T47D (cell line): ENCODE measurements around the gene GIGYF1.
A peak's percentile ranks its signal among the peaks of the same experiment; 100 is the strongest.
"Not testable (repeated sequence)": the region's sequence is repeated elsewhere in the genome, so short reads cannot be mapped to it uniquely, and the experiment has no call there.

Source experiments
- DNase-seq, 2 experiments: peaks; one replicate each; pipeline versions ENCODE4 v3.0.0 to v3.0.0-alpha.2; 2011 to 2012; ENCODE audit warnings: low read depth in 1 of 2, low spot score in 1 of 2
- JUND ChIP-seq: IDR thresholded peaks from 2 replicates; pipeline ENCODE4 v1.6.1; 2012; ENCODE audit warnings: low read depth
- in situ Hi-C: cut with HindIII; loops from 2 replicates; pipeline ENCODE4 v1.10.0; 2016; ENCODE audit warnings: low sequenced_read_pairs, low pct_unique_long_range_greater_than_20kb

GIGYF1 gene

DNA sequence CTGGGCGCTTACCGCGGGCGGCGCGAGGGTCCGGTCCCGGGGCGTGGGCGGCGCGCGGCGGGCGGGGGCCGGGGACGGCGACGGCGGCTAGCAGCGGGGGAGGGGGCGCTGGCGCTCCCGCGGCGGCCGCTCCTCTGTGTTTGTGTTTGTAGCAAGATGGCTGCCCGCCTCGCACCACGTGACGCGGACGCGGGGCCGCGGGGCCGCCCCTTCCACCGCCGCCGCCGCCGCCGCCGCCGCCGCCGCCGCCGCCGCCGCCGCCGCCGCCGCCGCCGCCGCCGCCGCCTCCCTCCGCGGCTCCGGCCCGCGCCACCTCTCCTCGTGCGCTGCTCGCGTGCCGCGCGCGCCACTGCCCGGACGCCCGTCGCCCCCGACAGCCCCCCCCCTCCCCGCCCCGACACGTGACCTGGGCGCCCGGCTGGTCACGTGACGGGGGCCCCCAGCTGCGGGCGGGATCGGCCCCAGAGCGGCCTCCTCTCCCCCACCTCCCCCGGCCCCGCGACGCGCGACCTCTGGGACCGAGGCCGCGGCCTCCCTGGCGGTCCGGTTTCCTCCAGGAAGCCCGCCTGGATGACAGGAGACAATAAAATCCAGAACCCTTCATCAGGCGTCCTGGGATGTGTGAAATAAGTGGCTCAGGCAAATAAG, at the start of gene GIGYF1:
GIGYF1 (minus strand) TSS at position 153 of the 648 bp plus-strand sequence. CDS start 6,012 bp downstream, outside the sequence.
- in situ Hi-C loops, result no loop called here
- TF ChIP-seq JUND, result no peak
- DNase-seq, result peak; percentile 61 to 81

DNA sequence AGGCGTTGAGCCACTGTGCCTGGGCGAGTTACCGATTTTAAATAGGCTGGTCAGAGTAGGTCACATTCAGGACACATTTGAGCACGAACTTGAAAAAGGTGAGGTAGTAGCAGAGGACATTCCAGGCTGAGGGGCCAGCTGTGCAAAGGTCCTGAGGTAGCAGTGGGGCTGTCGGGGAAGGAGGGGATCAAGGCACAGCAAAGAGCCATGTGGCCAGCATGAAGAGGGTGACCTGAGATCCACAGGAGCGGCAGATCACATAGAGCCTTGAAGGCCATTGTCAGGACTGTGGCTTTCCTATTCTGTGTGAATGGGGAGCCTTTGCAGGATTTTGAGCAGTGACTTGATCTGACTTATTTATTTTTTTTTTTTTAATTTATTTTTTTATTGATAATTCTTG, 45.9 kb upstream of the GIGYF1 start:
- in situ Hi-C loops, result no loop called here
- no peak for DNase-seq
- TF ChIP-seq JUND, result no peak

DNA sequence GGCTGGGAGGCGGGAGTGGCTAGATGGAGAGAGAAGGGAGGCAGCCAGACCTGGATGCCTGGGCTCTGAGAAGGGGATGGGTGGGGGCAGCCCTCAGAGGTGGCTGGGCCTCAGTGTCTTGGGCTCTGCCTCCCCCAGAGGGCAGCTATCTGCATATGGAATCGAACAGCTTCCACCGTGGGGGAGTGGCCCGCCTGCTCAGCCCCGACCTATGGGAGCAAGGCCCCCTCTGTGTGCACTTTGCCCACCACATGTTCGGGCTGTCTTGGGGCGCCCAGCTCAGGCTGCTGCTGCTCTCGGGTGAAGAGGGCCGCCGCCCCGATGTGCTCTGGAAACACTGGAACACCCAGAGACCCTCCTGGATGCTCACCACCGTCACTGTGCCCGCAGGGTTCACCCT, 42.6 kb upstream of the GIGYF1 start:
- in situ Hi-C loops, result no loop called here
- DNase-seq, result no peak
- TF ChIP-seq JUND, result no peak

DNA sequence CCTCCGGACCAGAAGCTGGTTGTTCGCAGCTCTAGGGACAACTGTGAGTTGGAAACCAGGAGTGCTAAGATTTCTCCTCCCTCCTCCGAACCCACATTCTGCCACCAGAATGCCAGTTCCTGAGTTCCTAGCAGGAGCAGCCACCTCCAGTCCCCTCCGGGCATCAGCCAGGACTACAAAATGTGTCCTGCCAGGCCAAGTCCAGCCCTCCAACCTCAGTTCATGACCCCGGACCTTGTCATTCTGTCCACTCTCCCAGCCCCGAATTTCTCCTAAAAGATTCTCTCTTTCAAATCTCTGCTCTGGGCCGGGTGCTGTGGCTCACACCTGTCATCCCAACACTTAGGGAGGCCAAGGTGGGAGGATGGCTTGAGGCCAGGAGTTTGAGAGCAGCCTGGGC, 41.7 kb upstream of the GIGYF1 start:
- no peak for DNase-seq
- no peak for TF ChIP-seq JUND
- in situ Hi-C loops, result no loop called here

GRCh38 chr7:100731937-100732636, 38.0 kb upstream of the GIGYF1 start:
- in situ Hi-C loops, result no loop called here
- no peak for DNase-seq

GRCh38 chr7:100730136-100730800, 36.2 kb upstream of the GIGYF1 start:
- no peak for TF ChIP-seq JUND
- in situ Hi-C loops, result no loop called here
- DNase-seq, result no peak

More at GRCh38 chr7:100731937-100732636, 38.0 kb upstream of the GIGYF1 start:
- TF ChIP-seq JUND, result no peak

- no peak for DNase-seq
- no peak for TF ChIP-seq JUND
- in situ Hi-C loops, result no loop called here
Measured at GRCh38 chr7:100728196-100728595, 34.1 kb upstream of the GIGYF1 start.

DNA sequence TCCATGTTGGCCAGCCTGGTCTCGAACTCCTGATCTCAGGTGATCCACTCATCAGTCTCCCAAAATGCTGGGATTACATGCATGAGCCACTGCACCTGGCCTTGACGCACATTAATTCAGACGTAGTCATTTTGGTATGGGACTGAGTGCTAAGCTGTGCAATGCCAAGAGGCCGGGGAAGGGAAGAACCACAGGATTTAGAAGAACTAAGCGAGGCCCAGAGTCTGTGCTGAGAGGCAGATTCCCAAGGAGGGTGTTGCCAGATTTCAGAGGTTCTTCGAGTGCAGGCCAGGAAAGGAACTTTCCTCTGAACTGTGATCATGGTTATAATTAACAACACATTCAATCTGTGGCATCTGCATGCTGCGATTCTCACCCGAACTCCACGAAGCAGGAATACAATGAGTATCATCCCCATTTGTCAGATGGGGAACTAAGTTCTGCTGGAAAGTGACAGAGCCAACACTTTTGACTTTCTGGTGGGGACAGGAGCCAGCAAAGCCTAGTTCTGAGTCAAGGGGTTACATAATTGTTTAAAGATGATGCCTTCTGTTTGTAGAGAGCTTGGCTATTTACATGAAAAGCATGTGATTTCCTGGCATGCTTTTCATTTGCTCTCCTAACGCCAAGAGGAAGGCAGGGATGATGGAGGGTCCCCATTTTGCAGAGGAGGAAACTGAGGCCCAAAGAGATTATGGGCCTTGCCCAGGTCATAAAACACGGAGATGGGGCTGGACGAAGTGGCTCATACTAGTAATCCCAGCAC, 33.1 kb upstream of the GIGYF1 start:
- no peak for TF ChIP-seq JUND
- DNase-seq, result no peak
- in situ Hi-C loops, result no loop called here

DNA sequence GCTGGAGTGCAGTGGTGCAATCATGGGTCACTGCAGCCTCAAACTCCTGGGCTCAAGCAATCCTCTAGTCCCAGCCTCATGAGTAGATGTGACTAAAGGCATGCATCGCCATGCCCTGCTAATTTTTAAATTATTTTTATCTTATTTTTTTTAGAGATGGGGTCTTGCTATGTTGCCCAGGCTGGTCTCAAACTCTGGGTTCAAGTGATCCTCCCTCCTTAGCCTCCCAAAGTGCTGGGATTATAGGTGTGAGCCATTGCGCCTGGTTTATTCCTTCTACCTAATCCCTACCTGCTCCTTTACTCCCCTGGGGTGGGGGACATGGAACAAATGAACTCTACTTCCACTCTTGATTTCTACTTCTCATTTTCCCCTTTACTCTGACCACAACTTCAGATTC, 30.3 kb upstream of the GIGYF1 start:
- DNase-seq, in situ Hi-C loops: not testable (repeated sequence)

DNA sequence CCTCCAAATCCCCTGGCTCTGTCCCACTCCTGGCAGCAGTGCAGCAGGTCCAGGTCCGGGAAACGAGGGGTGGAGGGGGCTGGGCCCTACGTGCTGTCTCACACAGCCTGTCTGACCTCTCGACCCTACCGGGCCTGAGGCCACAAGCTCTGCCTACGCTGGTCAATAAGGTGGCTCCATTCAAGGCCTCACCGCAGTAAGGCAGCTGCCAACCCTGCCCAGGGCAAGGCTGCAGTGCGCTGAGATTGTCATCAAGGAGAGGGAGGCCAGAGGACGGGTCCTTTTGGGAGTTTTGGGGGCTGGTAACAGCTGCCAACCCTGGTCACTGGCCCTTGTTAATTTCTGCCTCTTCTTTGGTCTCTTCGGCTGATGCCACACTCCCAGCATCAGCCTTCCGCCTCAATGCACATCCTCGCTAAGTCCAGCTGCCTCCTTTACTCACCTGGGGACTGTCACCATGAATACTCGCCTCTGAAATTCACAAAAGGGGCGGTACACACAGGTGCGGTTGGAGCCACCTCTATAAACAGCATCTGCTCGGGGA, 29.8 kb upstream of the GIGYF1 start:
- no peak for TF ChIP-seq JUND
- in situ Hi-C loops, result no loop called here
- DNase-seq, result no peak

DNA sequence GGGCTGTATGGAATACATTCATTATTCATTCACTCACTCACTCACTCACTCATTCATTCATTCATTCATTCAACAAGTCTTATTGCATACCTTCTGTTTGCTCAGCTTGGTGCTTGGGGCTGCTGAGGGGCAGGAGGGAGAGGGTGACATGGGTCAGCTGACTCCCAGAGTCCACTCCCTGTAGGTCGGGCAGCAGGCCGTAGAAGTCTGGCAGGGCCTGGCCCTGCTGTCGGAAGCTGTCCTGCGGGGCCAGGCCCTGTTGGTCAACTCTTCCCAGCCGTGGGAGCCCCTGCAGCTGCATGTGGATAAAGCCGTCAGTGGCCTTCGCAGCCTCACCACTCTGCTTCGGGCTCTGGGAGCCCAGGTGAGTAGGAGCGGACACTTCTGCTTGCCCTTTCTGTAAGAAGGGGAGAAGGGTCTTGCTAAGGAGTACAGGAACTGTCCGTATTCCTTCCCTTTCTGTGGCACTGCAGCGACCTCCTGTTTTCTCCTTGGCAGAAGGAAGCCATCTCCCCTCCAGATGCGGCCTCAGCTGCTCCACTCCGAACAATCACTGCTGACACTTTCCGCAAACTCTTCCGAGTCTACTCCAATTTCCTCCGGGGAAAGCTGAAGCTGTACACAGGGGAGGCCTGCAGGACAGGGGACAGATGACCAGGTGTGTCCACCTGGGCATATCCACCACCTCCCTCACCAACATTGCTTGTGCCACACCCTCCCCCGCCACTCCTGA, 28.6 kb upstream of the GIGYF1 start:
- DNase-seq, result no peak
- in situ Hi-C loops, result no loop called here
- TF ChIP-seq JUND, result no peak

DNA sequence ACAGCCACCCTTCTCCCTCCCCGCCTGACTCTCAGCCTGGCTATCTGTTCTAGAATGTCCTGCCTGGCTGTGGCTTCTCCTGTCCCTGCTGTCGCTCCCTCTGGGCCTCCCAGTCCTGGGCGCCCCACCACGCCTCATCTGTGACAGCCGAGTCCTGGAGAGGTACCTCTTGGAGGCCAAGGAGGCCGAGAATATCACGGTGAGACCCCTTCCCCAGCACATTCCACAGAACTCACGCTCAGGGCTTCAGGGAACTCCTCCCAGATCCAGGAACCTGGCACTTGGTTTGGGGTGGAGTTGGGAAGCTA, 27.4 kb upstream of the GIGYF1 start:
- DNase-seq, result no peak
- no peak for TF ChIP-seq JUND
- in situ Hi-C loops, result no loop called here
